ENCODE data around the gene UGT3A2.

GRCh38 chr5:35990520-35990919, 76.2 kb downstream of the UGT3A2 start:
- no peak for TF ChIP-seq TAF1 (IDR thresholded peaks at IDR 0.05; ENCODE audit: borderline replicate concordance, insufficient read depth, low read length)
- TF ChIP-seq POLR2AphosphoS5 (IDR thresholded peaks at IDR 0.05; ENCODE audit: low read depth, low read length), result no peak
- TF ChIP-seq SIN3A (IDR thresholded peaks at IDR 0.05; ENCODE audit: borderline replicate concordance, insufficient read depth, low read length), result no peak
- no peak for TF ChIP-seq REST (IDR thresholded peaks at IDR 0.05; ENCODE audit: insufficient read depth in 1 of 2, low read depth in 2 of 2, low read length in 2 of 2)
- no peak for TF ChIP-seq FOXP2 (optimal IDR thresholded peaks at IDR 0.05; ENCODE audit: borderline replicate concordance, extremely low read depth, extremely low read length, insufficient read depth)
